NCI-H1417 treated with DMSO at 0.1 percent for 48 hours (cell line): ENCODE results near the gene CD7.
A peak's percentile ranks its signal among the peaks of the same experiment; 100 is the strongest.

ENCODE experiments used
- DNase-seq: peaks from one replicate; lab custom pipeline; 2025; lab: John Stamatoyannopoulos, UW

Gene CD7

DNA sequence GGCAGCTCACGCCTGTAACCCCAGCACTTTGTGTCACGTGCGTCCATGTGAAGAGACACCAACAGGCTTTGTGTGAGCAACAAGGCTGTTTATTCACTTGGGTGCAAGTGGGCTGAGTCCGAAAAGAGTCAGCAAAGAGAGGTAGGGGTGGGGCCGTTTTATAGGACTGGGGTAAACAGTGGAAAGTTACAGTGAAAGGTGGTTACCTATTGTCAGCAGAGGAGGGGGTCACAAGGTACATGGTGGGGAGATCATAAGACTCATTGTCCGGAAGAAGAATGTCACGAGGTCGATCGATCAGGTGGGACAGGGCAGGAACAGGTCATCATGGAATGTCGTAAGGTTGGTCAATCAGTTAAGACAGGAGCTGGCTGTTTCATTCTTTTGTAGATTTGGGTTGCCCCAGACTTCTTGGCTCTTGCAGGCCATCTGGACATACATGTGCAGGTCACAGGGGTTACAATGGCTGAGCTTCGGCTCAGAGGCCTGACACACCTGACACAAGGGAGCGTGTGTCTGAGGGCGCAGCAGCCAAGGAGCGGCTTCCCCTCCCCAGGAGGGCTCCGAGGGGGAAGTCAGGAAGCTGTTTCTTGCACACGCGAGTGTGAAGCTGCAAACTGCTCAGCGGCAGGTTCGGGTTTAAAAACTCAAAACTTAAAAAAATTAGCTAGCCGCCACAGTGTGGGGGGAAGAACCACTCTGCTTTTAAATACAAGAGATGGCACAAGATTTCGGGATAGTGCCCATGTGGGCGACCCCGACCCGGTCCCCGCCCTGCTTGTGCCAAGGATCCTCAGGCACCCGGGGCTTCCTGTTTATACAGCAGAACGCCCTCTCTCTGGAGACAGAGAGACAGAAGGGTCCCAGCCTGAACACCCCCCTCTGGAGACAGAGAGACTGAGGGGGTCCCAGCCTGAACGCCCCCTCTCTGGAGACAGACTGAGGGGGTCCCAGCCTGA is 29.2 kb upstream of the CD7 start:
- no peak for DNase-seq

- no peak for DNase-seq
Measured at GRCh38 chr17:82345151-82345976, 28.0 kb upstream of the CD7 start.

DNA sequence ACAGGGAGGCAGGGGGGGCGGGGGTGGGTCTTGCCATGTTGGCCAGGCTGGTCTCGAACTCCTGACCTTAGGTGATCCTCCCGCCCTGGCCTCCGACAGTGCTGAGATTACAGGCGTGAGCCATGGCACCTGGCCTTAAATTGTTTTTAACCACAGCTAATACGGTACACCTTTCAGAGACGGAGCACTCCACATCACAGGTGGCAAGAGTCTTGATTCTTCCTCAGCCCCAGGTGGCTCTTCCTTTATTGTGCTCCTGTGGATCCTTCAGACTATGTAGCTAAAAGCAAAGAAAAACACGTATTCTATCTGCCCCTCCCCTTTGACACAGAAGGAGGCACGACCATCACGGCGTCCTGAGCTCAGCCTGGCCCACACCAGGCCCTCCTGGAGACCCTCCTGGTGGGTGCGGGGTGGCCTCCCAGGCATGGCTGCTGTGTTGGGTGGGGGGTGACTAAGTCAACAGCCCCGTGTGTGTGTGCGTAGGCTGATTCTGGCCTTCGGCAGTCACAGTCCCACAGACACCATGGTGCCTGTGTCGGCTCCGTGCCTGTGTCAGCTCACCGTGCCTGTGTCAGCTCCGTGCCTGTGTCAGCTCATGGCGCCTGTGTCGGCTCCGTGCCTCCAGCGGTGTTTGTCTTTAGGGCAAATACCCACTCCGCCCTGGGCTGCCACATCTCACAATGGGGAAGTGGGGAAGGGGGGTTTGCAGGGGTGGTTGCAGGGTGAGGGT is 26.9 kb upstream of the CD7 start:
- DNase-seq, result no peak

DNA sequence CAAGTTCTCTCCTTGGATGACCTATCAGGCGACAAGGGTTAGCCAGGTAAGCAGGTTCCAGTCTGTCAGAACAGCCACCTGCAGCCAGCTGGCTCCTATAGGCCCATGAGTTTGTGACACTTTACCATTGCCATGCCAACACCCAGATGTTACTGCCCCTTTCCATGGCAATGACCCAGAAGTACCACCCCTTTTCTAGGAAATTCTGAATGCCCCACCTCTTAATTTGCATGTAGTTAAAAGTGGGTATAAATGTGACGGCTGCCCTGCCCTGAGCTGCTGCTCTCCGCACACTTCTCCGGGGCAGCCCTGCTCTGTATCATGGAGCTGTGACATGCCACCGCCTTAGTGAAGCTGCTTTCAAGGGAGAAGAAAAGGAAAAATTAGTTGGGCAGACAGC is 26.2 kb upstream of the CD7 start:
- DNase-seq, result no peak

DNA sequence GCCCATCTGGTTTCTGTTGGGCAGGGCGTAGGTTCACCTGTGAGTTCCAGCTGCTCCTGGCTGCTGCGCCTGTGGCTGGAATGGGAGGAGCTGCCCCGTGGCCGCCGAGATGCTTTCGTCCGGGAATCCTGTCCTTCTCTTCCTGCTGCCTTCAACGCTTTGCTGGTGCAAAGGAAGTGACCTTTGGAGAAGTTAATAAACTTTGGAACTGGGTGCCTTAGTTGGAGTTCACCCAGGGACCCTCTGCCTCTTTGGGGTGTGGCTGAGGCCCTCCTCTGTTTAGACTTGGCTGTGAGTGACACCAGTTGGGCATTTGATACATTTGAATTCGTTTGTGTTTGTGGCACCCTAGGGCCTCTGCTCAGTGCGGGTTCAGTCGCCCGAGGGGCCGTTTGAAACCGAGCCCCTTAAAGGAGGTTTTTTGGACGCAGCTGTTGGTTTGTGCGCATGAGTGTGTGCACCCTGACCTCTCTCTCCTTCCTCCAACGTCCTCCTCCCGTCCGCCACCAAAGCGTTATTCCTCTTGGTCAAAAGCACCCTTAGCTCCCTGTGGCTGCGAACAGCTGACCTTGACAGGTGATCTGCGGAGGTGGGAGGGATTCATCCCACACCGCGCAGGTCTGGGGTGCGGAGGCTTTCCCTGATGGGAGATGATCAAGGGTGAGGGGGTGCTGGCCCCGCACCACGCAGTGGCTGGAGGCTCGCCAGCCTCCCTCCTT is 25.1 kb upstream of the CD7 start:
- no peak for DNase-seq

DNA sequence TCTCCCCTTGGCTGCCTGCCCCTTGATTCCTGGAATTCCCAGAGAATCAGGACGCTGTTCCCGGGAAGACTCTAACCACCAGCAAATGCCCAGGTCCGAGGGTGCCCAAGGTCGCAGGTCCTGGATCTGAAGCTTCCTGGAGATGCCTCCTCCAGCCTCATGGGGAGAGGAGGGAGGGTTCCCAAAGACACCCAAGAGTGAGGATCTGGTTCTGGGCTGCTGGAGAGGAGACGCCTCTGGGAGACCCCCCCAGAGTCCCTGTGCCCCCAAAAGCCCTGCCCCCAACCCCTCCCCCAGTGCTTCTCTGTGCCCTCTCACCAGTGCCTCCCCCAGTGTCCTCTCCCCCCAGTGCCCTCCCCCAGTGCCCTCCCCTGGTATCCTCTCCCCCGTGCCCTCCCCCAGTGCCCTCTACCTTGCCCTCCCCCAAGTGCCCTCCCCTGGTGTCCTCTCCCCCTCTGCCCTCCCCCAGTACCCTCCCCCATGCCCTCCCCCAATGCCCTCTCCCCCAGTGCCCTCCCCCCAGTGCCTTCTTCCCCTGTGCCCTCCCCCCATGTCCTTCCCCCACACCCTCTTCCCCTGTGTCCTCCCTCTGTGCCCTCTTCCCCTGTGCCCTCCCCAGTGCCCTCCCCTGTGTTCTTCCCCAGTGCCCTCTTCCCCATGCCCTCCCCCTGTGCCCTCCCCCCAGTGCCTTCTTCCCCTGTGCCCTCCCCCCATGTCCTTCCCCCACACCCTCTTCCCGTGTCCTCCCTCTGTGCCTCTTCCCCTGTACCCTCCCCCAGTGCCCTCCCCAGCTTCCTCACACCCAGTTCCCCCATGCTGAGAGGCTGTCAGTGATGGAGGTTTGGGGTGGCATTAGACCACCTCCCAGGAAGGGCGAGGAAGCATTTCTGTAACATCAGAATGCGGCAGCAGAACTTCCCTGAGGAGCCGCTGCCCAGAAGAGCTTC is 22.5 kb upstream of the CD7 start:
- no peak for DNase-seq

GRCh38 chr17:82338858-82339633 is 21.6 kb upstream of the CD7 start:
- DNase-seq, result no peak

DNA sequence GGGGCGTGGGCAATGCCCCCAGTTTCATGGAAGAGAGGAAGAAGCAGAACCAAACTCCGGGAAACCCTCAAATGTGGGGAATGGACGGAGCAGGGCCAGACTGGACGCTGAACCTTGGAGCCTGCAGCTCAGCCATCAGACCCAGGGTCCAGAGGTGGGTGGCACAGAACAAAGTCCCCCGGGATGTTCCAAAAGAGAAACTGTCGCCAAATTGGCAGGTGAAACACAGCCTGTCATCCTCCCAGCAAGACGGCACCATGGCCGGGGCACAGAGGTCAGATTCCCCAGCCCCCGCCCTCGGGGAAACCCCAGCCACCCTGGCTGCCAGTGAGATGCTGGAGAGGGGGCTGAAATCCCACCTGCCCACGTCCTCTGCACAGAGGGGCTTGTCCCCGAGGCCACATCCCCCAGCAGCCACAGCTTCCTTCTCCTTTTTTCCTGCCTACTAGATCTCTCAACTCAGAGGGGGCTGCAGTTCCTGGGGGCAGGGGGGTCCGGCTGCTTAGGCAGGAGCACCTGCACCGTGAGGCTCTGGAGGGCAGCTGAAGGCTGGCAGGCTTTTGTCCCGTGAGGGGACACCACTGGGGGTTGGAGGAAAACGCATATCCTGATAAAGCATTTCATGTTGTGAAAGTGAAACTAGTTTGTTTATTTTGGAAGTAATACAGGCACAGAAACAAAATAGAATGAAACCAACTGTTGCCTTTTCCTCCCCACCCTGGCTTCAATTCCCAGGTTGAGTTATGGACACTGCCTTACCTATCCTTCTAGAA is 17.4 kb upstream of the CD7 start:
- DNase-seq, result no peak

DNA sequence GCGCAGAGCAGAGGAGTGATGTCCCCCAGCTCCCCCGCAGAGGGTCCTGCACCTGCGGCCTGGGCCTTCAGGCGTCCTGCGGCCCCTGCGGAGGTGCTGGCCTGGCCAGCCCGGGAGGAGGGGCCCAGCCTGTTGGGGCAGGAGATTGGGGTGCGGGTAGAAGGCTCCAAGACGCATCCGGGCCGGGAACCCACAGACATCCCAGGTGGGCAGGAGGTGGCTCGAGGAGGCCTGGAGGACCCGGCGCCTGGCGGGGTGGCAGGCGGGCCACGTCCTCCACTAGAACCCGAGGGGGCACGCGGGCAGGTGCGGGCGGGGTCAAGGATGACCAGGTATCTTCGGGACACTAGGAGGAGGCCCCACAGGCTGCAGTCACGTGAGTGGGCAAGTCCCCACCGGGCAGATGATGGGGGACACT is 16.8 kb upstream of the CD7 start:
- no peak for DNase-seq

- no peak for DNase-seq
Measured at GRCh38 chr17:82333279-82334171, 16.1 kb upstream of the CD7 start, which contains the start of gene SECTM1. TSS of gene SECTM1 (minus strand) at chr17:82333766. CDS start at chr17:82327240, 6,526 bp downstream.

- no peak for DNase-seq
Measured at GRCh38 chr17:82332669-82333278, 15.4 kb upstream of the CD7 start.

DNA sequence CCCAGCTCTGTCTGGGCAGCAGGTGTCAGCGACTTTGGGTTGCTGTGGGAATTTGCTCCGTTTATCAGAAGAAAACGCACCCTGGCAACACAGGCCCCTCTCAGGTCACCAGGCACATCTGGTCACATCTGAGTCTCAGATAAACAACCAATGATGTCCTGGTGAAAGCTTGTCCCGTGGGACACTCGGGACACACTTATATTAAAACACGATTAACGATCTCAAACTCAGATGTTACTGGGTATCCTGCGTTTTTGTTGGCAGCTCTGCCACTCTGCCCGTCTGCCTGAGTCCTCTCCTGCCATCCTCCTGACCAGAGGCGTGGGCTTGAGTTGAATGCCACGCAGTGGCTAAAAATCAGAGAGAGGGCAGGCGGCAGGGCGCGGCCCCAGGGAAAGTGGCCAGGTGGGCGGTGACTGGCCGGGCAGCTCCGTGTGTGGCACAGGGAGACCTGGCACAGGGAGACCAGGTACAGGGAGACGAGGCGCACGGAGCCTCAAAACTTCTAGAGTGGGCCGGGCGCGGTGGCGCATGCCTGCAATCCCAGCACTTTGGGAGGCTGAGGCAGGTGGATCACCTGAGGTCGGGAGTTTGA is 14.0 kb upstream of the CD7 start:
- no peak for DNase-seq

DNA sequence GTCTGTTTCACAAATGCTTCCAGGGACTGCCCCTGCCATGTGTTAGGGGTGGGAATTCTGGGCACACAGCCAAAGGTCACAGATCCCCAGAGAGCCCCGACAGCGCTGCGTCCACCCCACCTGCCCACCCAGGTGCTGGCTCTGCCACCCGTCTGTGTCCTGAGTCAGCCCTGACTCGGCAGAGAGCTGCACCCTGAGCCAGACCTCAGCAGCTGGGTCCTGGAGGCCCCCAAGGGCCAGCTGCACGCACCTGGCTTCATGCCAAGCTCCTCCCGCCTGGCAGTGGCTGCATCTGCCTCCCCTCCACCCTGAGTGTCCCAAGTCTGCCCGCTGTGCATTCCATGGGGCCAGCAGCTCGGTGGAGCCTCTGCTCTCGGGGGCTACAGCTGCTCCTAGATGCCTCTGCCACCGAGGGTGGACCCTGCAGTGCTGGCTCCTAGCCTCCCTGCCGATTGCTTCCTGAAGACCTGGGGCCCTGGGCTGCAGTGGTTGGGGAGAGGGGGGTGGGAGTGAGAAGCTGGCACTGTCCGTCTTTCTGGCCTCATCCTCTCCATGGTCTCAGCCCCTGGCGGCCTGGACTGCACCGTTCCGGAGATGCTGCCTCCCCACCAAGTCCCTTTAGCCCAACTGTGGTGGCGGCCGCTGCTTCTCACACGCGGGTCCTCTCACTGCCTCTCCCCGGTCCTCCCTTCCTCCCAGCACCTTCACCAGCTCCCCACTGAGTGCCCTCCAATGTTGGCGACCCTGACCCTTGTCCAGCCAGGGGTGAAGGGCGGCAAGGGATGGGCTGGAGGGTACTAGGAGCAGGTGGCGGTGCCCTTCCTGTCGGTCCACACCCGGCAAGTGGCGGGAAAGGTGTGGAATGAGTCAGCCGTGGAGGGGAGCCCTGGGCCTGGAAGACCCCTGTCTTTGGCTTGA is 13.2 kb upstream of the CD7 start:
- DNase-seq, result peak; percentile 71

GRCh38 chr17:82329683-82330321 is 12.4 kb upstream of the CD7 start:
- no peak for DNase-seq

DNA sequence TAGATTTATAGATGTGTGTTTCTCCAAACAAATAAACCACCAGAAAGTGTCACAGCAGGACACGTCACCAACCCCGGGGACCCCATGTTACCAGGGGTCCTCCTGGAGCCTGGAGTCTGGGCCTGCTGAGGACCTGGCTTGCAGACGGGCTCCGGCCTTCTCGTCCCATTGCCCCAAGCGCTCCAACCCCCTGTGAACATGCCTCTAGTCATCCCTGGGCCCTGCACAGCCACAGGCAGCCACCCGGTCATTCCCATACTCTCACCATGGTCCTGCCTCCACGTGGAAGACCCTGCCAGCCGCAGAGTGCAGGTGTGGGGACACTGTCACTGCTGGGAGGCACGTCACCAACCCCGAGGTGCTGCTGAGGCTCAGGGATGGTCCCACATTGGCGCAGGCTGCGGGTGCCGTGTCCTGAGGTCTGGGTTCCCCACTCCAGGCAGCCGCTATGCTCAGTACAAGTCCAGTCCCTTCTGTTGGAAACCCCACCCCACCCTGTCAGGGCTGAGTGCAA is 11.6 kb upstream of the CD7 start:
- DNase-seq, result no peak
